Erythroblast (primary cell): Measurements from ENCODE around the gene ELAVL2.

Experiments used
- GATA1 ChIP-seq: IDR thresholded peaks from 2 replicates; pipeline ENCODE4 v1.6.1; 2011; ENCODE audit warnings: low read depth, mild to moderate bottlenecking, control low read depth, low read length, moderate library complexity
- POLR2A ChIP-seq: IDR thresholded peaks from 2 replicates; pipeline ENCODE4 v1.6.1; 2011; ENCODE audit warnings: mild to moderate bottlenecking, low read length

- TF ChIP-seq POLR2A, result no peak
- TF ChIP-seq GATA1, result no peak
Measured at GRCh38 chr9:23830476-23830805, 4.4 kb upstream of the ELAVL2 start.
